H1 (cell line): ENCODE results near the gene TOP2A. TPM values are rescaled to one million over a fixed set of nuclear protein-coding genes. Genes with fewer than 3 reads are reported as not detected.

Experiments used
- CTCF ChIA-PET: fragments of 300-600 bp; sonication (Branson Sonifier 250); formaldehyde crosslinking; loops from one replicate; lab custom pipeline; 2021; ENCODE audit not compliant: partially characterized antibody; lab: Charles Lee
- POLR2A ChIA-PET: fragments of 300-600 bp; sonication (Branson Sonifier 250); formaldehyde crosslinking; loops from one replicate; lab custom pipeline; 2021; ENCODE audit warnings: inconsistent platforms; ENCODE audit not compliant: partially characterized antibody; lab: Charles Lee
- DNase-seq, 2 experiments: peaks; one replicate each; pipeline versions ENCODE4 v3.0.0 to v3.0.0-alpha.2; 2010 to 2022; ENCODE audit warnings: low spot score in 2 of 2, low read depth in 1 of 2, mixed read lengths in 1 of 2
- FAIRE-seq: peaks from 2 replicates; lab custom pipeline; 2011; peaks lifted over from hg19 to GRCh38; lab: Jason Lieb, UNC
- H2AFZ ChIP-seq: 2 replicates; pipeline ENCODE4 v1.8.1; 2012; ENCODE audit warnings: low read length, inconsistent platforms
- H2AK5ac ChIP-seq: 2 replicates; pipeline ENCODE4 v1.6.1; 2013; ENCODE audit warnings: low read depth, low read length
- H2BK120ac ChIP-seq: replicated peaks from 2 replicates; pipeline ENCODE3; 2013; ENCODE audit warnings: low read depth, low read length, inconsistent platforms
- H2BK12ac ChIP-seq: 2 replicates; pipeline ENCODE4 v1.6.1; 2013; ENCODE audit warnings: low read depth, low read length
- H2BK15ac ChIP-seq: 2 replicates; pipeline ENCODE4 v1.6.1; 2013; ENCODE audit warnings: low read length
- H2BK20ac ChIP-seq: 2 replicates; pipeline ENCODE4 v1.6.1; 2013; ENCODE audit warnings: low read length
- H2BK5ac ChIP-seq: 2 replicates; pipeline ENCODE4 v1.6.1; 2013; ENCODE audit warnings: low read depth, low read length
- H3K14ac ChIP-seq: 2 replicates; pipeline ENCODE4 v1.6.1; 2013; ENCODE audit warnings: inconsistent platforms; ENCODE audit not compliant: insufficient read length
- H3K18ac ChIP-seq: 2 replicates; pipeline ENCODE4 v1.6.1; 2013; ENCODE audit warnings: low read length; ENCODE audit errors: extremely low read depth
- H3K23ac ChIP-seq: 2 replicates; pipeline ENCODE4 v1.6.1; 2013; ENCODE audit warnings: inconsistent platforms; ENCODE audit not compliant: insufficient read length
- H3K23me2 ChIP-seq: 2 replicates; pipeline ENCODE4 v1.6.1; 2013; ENCODE audit warnings: low read depth, low read length
- H3K27ac ChIP-seq: 2 replicates; pipeline ENCODE4 v1.6.1; 2011; ENCODE audit warnings: low read depth, low read length, inconsistent platforms
- H3K27me3 ChIP-seq, 4 experiments: replicated peaks in 1 of 4; 1 replicate in 1 of 4; 2 replicates in 3 of 4; pipeline versions ENCODE4 v1.6.1 to v1.8.1; 2011 to 2013; ENCODE audit warnings: low read length in 3 of 4, mild to moderate bottlenecking in 3 of 4, inconsistent platforms in 2 of 4, mixed read lengths in 2 of 4, moderate library complexity in 1 of 4; ENCODE audit not compliant: control insufficient read depth in 3 of 4, insufficient read depth in 3 of 4; ENCODE audit errors: extremely low read depth in 1 of 4
- H3K36me3 ChIP-seq, 4 experiments: 2 replicates each; pipeline versions ENCODE4 v1.6.1 to v1.8.1; 2011 to 2013; ENCODE audit warnings: mild to moderate bottlenecking in 4 of 4, low read length in 3 of 4, moderate library complexity in 2 of 4, control low read depth in 1 of 4, inconsistent platforms in 1 of 4; ENCODE audit not compliant: insufficient read depth in 4 of 4, control insufficient read depth in 2 of 4
- H3K4ac ChIP-seq: replicated peaks from 2 replicates; pipeline ENCODE3; 2013; ENCODE audit warnings: low read length, low read depth, mixed read lengths, inconsistent platforms; ENCODE audit not compliant: insufficient read length
- H3K4me1 ChIP-seq, 4 experiments: replicated peaks in 1 of 4; 1 replicate in 1 of 4; 2 replicates in 3 of 4; pipeline versions ENCODE4 v1.6.1 to v1.8.1; 2011 to 2013; ENCODE audit warnings: low read length in 3 of 4, inconsistent platforms in 2 of 4, mixed read lengths in 1 of 4; ENCODE audit not compliant: insufficient read depth in 4 of 4, control insufficient read depth in 3 of 4
- H3K4me2 ChIP-seq, 2 experiments: 2 replicates each; pipeline versions ENCODE4 v1.6.1 to v1.8.1; 2011 to 2013; ENCODE audit warnings: low read depth in 2 of 2, low read length in 2 of 2, control low read depth in 1 of 2, inconsistent platforms in 1 of 2, mild to moderate bottlenecking in 1 of 2; ENCODE audit not compliant: insufficient read depth in 1 of 2
- H3K4me3 ChIP-seq, 4 experiments: fragments of 200-600, 300-600 bp in 1 of 4; sonication (generic), shearing (Covaris generic), sonication (Bioruptor Twin) in 1 of 4; 2 replicates each; pipeline versions ENCODE4 v1.5.1 to v1.8.1; 2011 to 2016; ENCODE audit warnings: low read length in 4 of 4, low read depth in 3 of 4, control low read depth in 2 of 4, inconsistent platforms in 2 of 4, mild to moderate bottlenecking in 2 of 4, mixed read lengths in 1 of 4, moderate library complexity in 1 of 4; ENCODE audit not compliant: insufficient read depth in 2 of 4; ENCODE audit errors: extremely low read depth in 1 of 4
- H3K56ac ChIP-seq: replicated peaks from 2 replicates; pipeline ENCODE3; 2013; ENCODE audit warnings: low read depth, mild to moderate bottlenecking, mixed read lengths, low read length, inconsistent platforms; ENCODE audit not compliant: insufficient read length
- H3K79me1 ChIP-seq: 2 replicates; pipeline ENCODE4 v1.6.1; 2013; ENCODE audit warnings: low read depth, low read length, control low read depth
- H3K79me2 ChIP-seq, 2 experiments: 2 replicates each; pipeline versions ENCODE4 v1.6.1 to v1.8.1; 2012 to 2013; ENCODE audit warnings: low read length in 2 of 2, mild to moderate bottlenecking in 2 of 2, inconsistent platforms in 1 of 2; ENCODE audit not compliant: insufficient read depth in 2 of 2, control insufficient read depth in 1 of 2
- H3K9ac ChIP-seq, 4 experiments: replicated peaks in 1 of 4; 1 replicate in 1 of 4; 2 replicates in 3 of 4; pipeline versions ENCODE4 v1.6.1 to v1.8.1; 2011 to 2013; ENCODE audit warnings: low read depth in 3 of 4, low read length in 3 of 4, control low read depth in 2 of 4, mild to moderate bottlenecking in 2 of 4, moderate library complexity in 2 of 4, inconsistent platforms in 1 of 4; ENCODE audit errors: extremely low read depth in 1 of 4
- H3K9me3 ChIP-seq, 2 experiments: 2 replicates each; pipeline versions ENCODE4 v1.6.1 to v1.8.1; 2012 to 2013; ENCODE audit warnings: mild to moderate bottlenecking in 2 of 2, moderate library complexity in 2 of 2, control low read depth in 1 of 2, inconsistent platforms in 1 of 2, low read depth in 1 of 2, low read length in 1 of 2, mixed read lengths in 1 of 2; ENCODE audit not compliant: insufficient read depth in 2 of 2
- H4K20me1 ChIP-seq, 2 experiments: replicated peaks in 1 of 2; 2 replicates each; pipeline versions ENCODE3 to v1.8.1; 2011 to 2013; ENCODE audit warnings: inconsistent platforms in 2 of 2, low read length in 2 of 2, mild to moderate bottlenecking in 1 of 2; ENCODE audit not compliant: insufficient read depth in 2 of 2, control insufficient read depth in 1 of 2
- H4K5ac ChIP-seq: 2 replicates; pipeline ENCODE4 v1.6.1; 2013; ENCODE audit warnings: low read length, low read depth, mixed read lengths, inconsistent platforms; ENCODE audit not compliant: insufficient read length
- H4K8ac ChIP-seq: 2 replicates; pipeline ENCODE4 v1.8.0; 2013; ENCODE audit warnings: mild to moderate bottlenecking, moderate library complexity, low read length, inconsistent platforms; ENCODE audit not compliant: insufficient read depth; ENCODE audit errors: extremely low read depth
- H4K91ac ChIP-seq: replicated peaks from 2 replicates; pipeline ENCODE3; 2013; ENCODE audit warnings: low read length, mixed read lengths, inconsistent platforms; ENCODE audit not compliant: insufficient read length
- POU5F1 ChIP-seq: IDR thresholded peaks from 2 replicates; pipeline ENCODE4 v1.6.1; 2011; ENCODE audit warnings: low read depth, mild to moderate bottlenecking, low read length, moderate library complexity
- WGBS, 2 experiments: shearing (Covaris generic) in 1 of 2; methylation state at CpG; one replicate each; pipeline versions ENCODE4 v1.1.6 to v1.1.7; 2013 to 2015; ENCODE audit warnings: low lambda C conversion rate in 2 of 2, mixed read lengths in 2 of 2, inconsistent platforms in 1 of 2, low coverage in 1 of 2, missing lambda C conversion rate in 1 of 2; ENCODE audit not compliant: insufficient replicate concordance in 2 of 2, insufficient coverage in 1 of 2, insufficient read length in 1 of 2; ENCODE audit errors: extremely low coverage in 1 of 2, missing lambda C conversion rate in 1 of 2; 5-methylcytosine and 5-hydroxymethylcytosine counted together
- polyA plus RNA-seq, 7 experiments: library from polyadenylated mRNA; depleted of rRNA in 3 of 7; stranded (reverse) in 5 of 7; unstranded in 2 of 7; fragments of >200 nt in 5 of 7; fragments of 200-250 nt in 2 of 7; gene quantifications; 1 replicate in 5 of 7; 2 replicates in 1 of 7; 4 replicates in 1 of 7; pipeline versions ENCODE4 v1.2.1 to v1.2.3, GENCODE V29; 2011 to 2013; ENCODE audit warnings: missing spikeins in 2 of 7, mixed read lengths in 2 of 7
- total RNA-seq: library from RNA; stranded (reverse); fragmentation: NEBNext Ultra II Directional; extraction: Animal tissue kit (Norgen Biotek cat#: 25700); gene quantifications from 2 replicates; pipeline ENCODE4 v1.2.1, GENCODE V29; 2021

TOP2A gene
- total and polyA plus RNA-seq, 2 of the 8 experiments (the other 6 are each of a cell fraction or from before 2014, with no cell fraction given) = 83.1 to 291 TPM

GRCh38 chr17:40355804-40356758 lies 61.6 kb downstream of the TOP2A start:
- Histone ChIP-seq H3K79me1 (no peaks in the 10 kb centered on the region), H3K23ac (no peak overlapping the region), H3K4me3 (no peak overlapping the region), H3K9ac (no peak overlapping the region), H2AK5ac (no peak overlapping the region), H2BK20ac (no peak overlapping the region), H3K36me3 (no peaks in the 10 kb centered on the region), H2BK120ac (no peak overlapping the region), H2BK5ac (no peak overlapping the region; the same call in 1 of the 2 replicates), H3K9me3 (no peaks in the 10 kb centered on the region), H3K4me1 (peaks cover 0 to 20% (median 9%) of the 10 kb centered on the region in 4 experiments; a peak in 5 of 7 replicates), H2AFZ (no peak overlapping the region), H3K4me2 (no peak overlapping the region), H3K79me2 (no peaks in the 10 kb centered on the region), H3K27ac (no peak overlapping the region), H3K56ac (no peak overlapping the region), H3K27me3 (0 out of 7 replicates have a peak, but pooled peaks cover 0 to 2% (median 0%) of the 10 kb centered on the region in 4 experiments), H3K4ac (no peak overlapping the region), H2BK15ac (no peak overlapping the region), H4K5ac (no peak overlapping the region), H4K91ac (no peak overlapping the region), H4K8ac (peak overlapping the region; percentile 88), H3K14ac (no peak overlapping the region), H3K18ac (no peak overlapping the region), H2BK12ac (no peak overlapping the region), H3K23me2 (no peaks in the 10 kb centered on the region), H4K20me1 (peaks cover 0 to 7% of the 10 kb centered on the region in 2 experiments)
- no peak for TF ChIP-seq POU5F1
- CTCF ChIA-PET = interaction anchor here (0.6 to 30.8 kb wide), 12 partner anchors 8 to 204 kb away, joined by 3 to 1198 read pairs (median 8); partner anchors contain the start of genes GJD3 and RARA
- FAIRE-seq (no peak), DNase-seq (no peak)
- WGBS, 2 experiments = 87% methylated on average over 16 of the region's 33 CpGs; no CpG with 5 or more reads in 1 of the 2 experiments
- POLR2A ChIA-PET = interaction anchor here (0.8 to 27.8 kb wide), 4 partner anchors 8 to 285 kb away, joined by 3 to 570 read pairs (median 3); partner anchors contain the start of genes CDC6 and RARA
